Measurements from ENCODE around the gene KIAA1217.

KIAA1217 gene

GRCh38 chr10:24256619-24257107, 47.7 kb downstream of the KIAA1217 start:
- Histone ChIP-seq H3K4me3 (ENCODE audit: low read depth, low read length) (peak overlapping the region; percentile 48), H3K79me2 (peaks cover 40% of the 10 kb centered on the region), H3K9ac (no peak overlapping the region), H3K27me3 (ENCODE audit: control insufficient read depth, insufficient read depth, low read length) (no peaks in the 10 kb centered on the region), H3K36me3 (ENCODE audit: control insufficient read depth, insufficient read depth, low read length) (no peaks in the 10 kb centered on the region), H2AFZ (peak overlapping the region; percentile 8), H3K27ac (peak overlapping the region; percentile 97), H3K9me3 (ENCODE audit: control insufficient read depth, low read length) (no peaks in the 10 kb centered on the region), H3K4me1 (peaks cover 81% of the 10 kb centered on the region), H3K4me2 (ENCODE audit: low read length) (peak overlapping the region; percentile 56)
- TF ChIP-seq CTCF (IDR thresholded peaks at IDR 0.05): peak; percentile 7

- Histone ChIP-seq H3K9me3 (ENCODE audit: control insufficient read depth, low read length) (no peaks in the 10 kb centered on the region), H3K4me1 (peaks cover 78% of the 10 kb centered on the region), H3K36me3 (ENCODE audit: control insufficient read depth, insufficient read depth, low read length) (no peaks in the 10 kb centered on the region), H3K27ac (peak overlapping the region; percentile 97), H3K9ac (no peak overlapping the region), H2AFZ (no peak overlapping the region), H3K4me3 (ENCODE audit: low read depth, low read length) (no peak overlapping the region), H3K27me3 (ENCODE audit: control insufficient read depth, insufficient read depth, low read length) (no peaks in the 10 kb centered on the region), H3K4me2 (ENCODE audit: low read length) (no peak overlapping the region), H3K79me2 (peaks cover 46% of the 10 kb centered on the region)
- no peak for TF ChIP-seq CTCF (IDR thresholded peaks at IDR 0.05)
Measured at GRCh38 chr10:24257588-24257987, 48.6 kb downstream of the KIAA1217 start.

- H2AFZ ChIP-seq: no peak overlapping the region
- H3K9me3 ChIP-seq (ENCODE audit: control insufficient read depth, low read length): no peaks in the 10 kb centered on the region
- H3K9ac ChIP-seq: no peak overlapping the region
- TF ChIP-seq CTCF (IDR thresholded peaks at IDR 0.05): no peak
- peak overlapping the region; percentile 17 for H3K27ac ChIP-seq
- H3K4me3 ChIP-seq (ENCODE audit: low read depth, low read length): no peak overlapping the region
- peaks cover 79% of the 10 kb centered on the region for H3K4me1 ChIP-seq
- no peak overlapping the region for H3K4me2 ChIP-seq (ENCODE audit: low read length)
- peaks cover 52% of the 10 kb centered on the region for H3K79me2 ChIP-seq
- H3K27me3 ChIP-seq (ENCODE audit: control insufficient read depth, insufficient read depth, low read length): no peaks in the 10 kb centered on the region
- no peaks in the 10 kb centered on the region for H3K36me3 ChIP-seq (ENCODE audit: control insufficient read depth, insufficient read depth, low read length)
Measured at GRCh38 chr10:24259365-24260130, 50.6 kb downstream of the KIAA1217 start.

GRCh38 chr10:24261627-24262026, 52.7 kb downstream of the KIAA1217 start:
- Histone ChIP-seq H3K9me3 (ENCODE audit: control insufficient read depth, low read length) (no peaks in the 10 kb centered on the region), H3K4me3 (ENCODE audit: low read depth, low read length) (no peak overlapping the region), H3K27me3 (ENCODE audit: control insufficient read depth, insufficient read depth, low read length) (no peaks in the 10 kb centered on the region), H3K9ac (no peak overlapping the region), H3K36me3 (ENCODE audit: control insufficient read depth, insufficient read depth, low read length) (no peaks in the 10 kb centered on the region), H3K27ac (peak overlapping the region; percentile 22), H2AFZ (no peak overlapping the region), H3K4me2 (ENCODE audit: low read length) (peak overlapping the region; percentile 18), H3K4me1 (peaks cover 76% of the 10 kb centered on the region), H3K79me2 (peaks cover 72% of the 10 kb centered on the region)
- no peak for TF ChIP-seq CTCF (IDR thresholded peaks at IDR 0.05)
